Stimulated activated CD8-positive, alpha-beta memory T cell treated with anti-CD3 and anti-CD28 coated beads, Interleukin-4, amount 100 ng/mL, for 24 hours (primary cell): Measurements from ENCODE around the gene RAI1.

Source experiments
- DNase-seq: peaks from one replicate; pipeline ENCODE4 v3.0.0-alpha.2; 2020; ENCODE audit warnings: low read depth

The RAI1 gene

DNA sequence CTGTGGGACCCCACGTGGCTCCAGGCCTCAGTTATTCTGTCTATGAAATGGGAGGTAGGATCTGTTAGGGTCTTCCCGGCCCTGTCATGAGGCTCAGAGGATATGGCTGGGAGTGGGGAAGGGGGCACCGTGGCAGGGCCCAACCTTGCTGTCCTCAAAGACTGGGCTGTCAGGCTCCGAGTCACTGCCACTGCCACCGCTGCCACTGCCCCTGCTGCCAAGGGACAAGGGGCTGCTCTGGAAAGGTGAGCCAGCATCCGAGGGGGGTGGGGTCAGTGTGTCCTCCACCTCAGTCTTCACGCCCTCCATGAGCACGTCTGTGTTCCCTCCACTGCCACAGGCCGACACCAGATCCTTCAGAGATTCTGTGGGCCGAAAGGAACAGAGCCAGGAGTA lies 136.3 kb downstream of the RAI1 start:
- DNase-seq, result no peak

GRCh38 chr17:17818088-17818526 lies 136.8 kb downstream of the RAI1 start:
- no peak for DNase-seq

GRCh38 chr17:17819111-17819510 lies 137.9 kb downstream of the RAI1 start:
- no peak for DNase-seq

DNA sequence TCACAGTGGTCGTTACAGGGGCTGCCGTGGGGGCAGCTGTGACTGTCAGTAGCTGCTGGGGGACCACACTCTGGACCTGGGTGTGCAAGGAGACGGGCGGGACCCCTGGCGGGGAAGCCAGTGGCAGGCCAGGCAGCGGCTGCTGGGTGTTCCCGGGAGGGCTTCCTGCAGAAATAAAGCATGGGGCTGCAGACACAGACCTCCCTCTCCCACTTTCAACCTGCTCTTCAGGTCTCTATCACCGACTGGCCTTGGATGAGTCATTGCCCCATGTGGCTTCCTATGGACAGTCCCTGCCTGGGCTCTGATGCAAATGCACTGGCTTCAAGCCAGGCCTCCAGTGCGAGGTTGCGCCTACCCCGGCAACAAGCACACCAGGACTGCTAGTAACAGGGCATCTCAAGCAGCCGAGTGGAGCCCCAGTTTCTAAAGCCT lies 138.3 kb downstream of the RAI1 start:
- DNase-seq, result peak; percentile 61

- no peak for DNase-seq
These were observed 138.8 kb downstream of the RAI1 start for GRCh38 chr17:17820046-17820445.

GRCh38 chr17:17820463-17821158 lies 139.4 kb downstream of the RAI1 start:
- DNase-seq, result no peak

DNA sequence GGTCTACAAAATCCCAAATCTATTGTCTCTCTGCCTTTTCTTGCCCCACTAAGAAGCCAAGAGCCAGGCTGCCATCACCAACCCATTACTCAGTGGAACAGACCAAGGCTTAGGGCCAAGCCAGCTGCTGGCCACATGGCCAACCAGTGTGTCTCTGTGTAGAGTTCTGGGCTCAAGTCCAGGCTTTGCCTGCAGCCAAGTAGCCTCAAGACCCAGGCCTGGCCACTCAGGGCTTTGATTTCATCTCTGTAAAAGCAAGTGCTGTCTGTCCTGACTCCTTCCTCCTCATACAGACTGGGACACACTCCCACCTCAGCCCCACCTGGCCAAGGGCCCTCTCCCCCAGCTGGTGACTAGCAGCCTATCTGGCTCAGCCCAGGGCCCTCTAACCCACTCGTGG lies 140.9 kb downstream of the RAI1 start:
- DNase-seq, result no peak

DNA sequence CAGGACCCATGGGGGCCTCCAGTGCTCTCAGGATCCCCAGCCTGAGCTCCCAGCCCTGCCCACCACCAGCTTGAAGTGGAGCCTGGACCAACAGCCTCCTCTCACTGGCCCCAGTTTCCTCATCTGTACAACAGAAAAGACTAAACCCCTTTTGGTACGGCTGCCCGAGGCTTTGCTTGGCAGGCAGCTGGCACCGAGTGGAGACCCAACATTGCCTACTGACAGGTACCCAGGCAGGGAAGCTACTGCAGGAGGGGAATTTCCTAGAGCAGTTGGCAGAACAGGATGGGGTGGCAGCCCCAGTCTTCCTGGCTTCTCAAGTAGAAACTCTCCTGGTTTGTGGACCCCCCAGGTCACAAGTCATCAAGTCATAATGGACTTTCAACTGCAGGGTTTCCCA lies 141.4 kb downstream of the RAI1 start:
- DNase-seq, result no peak

DNA sequence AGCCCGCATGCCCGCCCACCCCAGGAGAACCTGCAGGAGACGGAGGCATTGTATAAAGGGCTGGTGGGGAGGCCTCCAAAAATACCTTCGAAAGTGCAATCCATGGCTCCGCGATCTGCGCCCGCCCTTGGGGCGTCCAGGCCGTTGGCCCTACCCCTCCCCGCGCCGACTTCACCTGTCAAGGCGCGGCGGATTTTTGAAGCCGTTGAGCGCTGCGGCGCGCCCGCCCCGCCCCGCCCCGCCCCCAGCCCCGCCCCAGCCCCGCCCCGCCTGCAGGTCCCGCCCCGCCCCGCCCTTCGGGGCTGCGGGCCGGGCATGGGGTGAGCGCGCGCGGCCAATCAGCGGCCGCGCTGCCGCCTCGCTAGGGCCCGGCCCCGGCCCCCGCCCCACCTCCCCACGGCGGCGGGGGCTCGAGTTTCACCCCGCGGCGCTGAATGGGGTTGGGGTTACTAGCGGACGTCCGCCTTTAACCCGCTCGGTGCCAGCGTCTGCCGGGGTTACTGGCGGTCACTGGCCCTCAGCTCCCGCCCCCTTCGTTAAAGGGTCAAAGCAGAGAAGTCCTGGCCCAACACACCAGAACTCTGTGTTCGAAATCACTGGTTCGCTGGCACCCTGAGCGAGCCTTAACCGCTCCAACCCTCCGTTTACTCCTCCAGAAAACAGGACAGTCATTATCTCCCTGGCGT lies 142.3 kb downstream of the RAI1 start:
- DNase-seq, result peak; percentile 52

DNA sequence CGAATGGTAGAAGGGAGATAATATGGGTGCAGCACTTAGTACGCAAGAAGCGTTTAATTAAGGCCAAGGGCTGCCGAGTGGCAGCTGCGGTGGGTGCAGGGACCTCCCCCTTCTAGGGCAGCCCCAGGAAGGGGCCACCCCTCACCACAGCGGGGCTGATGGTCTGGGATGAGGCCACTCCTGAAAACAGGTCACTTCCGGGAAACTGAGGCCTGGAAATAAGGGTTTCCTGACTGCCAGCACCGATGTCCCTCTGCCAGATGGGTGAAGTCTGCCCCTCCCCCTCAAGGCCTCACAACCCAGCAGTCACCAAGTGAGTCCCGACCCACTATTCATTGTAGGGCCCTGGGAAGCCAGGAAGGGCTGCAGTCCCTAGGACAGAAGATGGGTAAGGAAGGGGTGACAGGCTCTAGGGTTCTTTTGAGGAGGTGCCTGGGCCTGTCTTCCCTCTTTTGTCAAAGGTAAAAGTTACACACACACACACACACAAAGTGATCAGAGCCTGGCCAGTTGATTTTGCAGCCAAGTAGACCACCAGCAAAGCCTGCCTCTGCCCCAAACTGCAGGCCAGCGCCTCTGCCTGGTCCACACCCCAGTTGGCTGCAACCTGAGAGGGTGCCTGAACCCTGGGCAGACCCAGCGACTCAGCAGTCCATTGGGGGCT lies 143.0 kb downstream of the RAI1 start:
- no peak for DNase-seq

DNA sequence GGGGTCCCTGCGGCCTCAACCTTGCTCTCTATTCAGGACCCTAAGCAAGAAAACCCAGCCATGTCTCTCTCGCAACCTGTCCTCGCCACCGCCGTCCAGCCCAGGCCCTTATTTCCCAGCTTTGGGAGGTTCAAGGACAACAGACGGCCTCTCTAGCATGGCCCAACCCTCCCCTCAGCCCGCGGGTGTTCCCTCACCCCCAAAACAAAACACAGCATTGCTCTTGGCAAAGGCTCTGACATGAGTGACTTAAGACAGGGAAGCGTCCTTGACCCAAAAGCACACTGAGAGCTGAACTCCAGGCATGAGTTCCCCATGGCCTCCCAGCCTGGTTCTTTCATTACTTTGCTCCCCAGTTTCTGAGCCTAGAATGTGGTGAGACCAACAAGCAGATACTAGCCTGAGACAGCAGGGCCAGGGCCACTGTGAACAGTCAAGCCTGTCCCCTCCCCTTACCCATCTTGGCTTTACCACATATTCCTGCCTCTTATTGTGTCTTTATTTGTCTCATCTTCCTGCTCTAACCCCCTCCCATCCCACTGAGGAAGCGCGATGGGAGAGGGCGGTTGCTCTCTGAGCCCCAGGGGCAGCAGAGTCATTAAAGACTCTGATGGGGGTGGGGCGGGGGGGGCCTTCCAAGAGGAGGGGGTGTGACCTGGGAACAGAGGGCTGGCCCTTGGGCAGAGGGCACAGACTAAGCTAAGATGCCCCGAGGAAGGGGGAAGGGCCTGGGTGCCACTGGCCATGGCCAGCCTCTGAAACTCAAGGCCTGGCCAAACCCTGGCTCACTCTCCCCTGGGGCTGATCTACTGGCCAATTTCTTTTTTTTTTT lies 143.7 kb downstream of the RAI1 start:
- no peak for DNase-seq

- DNase-seq, result no peak
These were observed 145.1 kb downstream of the RAI1 start for GRCh38 chr17:17826342-17826713.

- no peak for DNase-seq
These were observed 145.9 kb downstream of the RAI1 start for GRCh38 chr17:17826942-17827785.

- no peak for DNase-seq
These were observed 146.8 kb downstream of the RAI1 start for GRCh38 chr17:17827826-17828621.

- no peak for DNase-seq
These were observed 149.0 kb downstream of the RAI1 start for GRCh38 chr17:17830269-17830567.

DNA sequence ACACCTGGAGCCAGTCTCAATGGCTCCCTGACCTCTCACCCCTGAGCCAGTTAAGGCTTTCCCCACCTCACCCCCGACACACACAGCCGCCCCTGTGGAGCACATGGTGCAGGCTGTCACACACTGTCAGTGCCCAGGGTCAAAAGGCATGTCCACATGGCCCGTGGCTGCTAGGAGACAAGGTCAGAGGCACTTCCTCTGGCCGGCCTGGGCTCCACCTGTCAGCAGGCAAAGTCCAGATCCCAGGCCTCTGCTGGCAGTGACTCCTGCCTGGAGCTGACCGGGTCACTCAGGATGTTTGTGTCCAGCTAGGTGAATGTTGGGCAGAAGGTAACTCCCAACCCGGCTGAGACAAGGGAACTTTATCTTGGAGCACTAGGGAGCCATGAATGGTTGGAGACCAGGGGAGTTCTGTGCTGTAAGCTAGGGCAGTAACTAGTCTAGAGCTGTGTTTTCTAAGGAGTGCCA lies 149.5 kb downstream of the RAI1 start:
- DNase-seq, result no peak

GRCh38 chr17:17831208-17832031 lies 150.2 kb downstream of the RAI1 start:
- DNase-seq, result no peak

DNA sequence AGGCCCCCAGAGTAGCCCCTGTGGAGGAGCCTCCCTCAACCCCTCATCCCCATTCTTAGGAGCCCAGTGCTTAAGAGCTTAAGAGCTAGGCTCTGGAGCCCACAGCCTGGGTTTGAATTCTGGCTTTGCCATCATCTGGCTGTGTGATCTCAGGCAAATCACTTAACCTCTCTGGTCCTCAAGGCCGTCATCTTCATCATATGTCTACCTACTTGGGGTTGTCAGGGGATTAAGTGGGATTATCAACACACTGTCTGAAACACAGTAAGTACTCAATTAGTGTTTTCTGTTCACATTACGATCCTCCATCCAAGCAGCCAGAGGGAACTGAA lies 150.7 kb downstream of the RAI1 start:
- no peak for DNase-seq

DNA sequence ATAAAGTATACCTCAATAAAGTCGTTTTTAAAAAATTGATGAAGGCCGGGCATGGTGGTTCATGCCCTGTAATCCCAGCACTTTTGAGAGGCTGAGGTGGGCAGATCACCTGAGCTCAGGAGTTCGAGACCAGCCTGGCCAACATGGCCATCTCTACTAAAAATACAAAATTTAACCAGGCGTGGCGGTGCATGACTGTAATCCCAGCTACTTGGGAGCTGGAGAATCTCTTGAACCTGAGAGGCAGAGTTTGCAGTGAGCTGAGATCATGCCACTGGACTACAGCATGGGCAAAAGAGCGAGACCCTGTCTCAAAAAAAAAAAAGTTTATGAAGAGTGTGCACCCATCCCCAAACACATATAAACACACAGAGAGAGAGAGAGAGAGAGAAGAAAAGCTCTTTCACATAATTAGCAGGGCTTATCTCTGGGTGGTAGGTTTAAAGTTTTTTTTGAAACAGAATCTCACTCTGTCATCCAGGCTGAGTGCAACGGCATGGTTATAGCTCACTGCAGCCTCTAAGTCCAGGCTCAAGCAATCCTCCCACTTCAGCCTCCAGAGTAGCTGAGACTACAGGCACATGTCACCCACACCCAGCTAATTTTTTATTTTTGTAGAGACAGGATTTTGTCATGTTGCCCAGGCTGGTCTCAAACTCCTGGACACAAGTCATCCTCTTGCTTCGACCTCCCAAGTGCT lies 152.6 kb downstream of the RAI1 start:
- DNase-seq, result no peak
